Neural cell (in vitro differentiated cells): ENCODE data around the gene HIGD2B.

Experiments used
- EP300 ChIP-seq: fragments of 450-650 bp; conservative IDR thresholded peaks from 2 replicates; pipeline ENCODE4 v1.6.1; 2014; ENCODE audit warnings: antibody characterized with exemption, mild to moderate bottlenecking, moderate library complexity; ENCODE audit not compliant: poor library complexity, severe bottlenecking
- POLR2AphosphoS5 ChIP-seq: IDR thresholded peaks from 2 replicates; pipeline ENCODE4 v1.6.1; 2012
- TF ChIP-seq, protein P1 (sequence below): fragments of 450-650 bp; IDR thresholded peaks from 2 replicates; pipeline ENCODE4 v1.5.1; 2014; ENCODE audit warnings: antibody characterized with exemption, mild to moderate bottlenecking, moderate library complexity; ENCODE audit not compliant: poor library complexity, severe bottlenecking

DNA sequence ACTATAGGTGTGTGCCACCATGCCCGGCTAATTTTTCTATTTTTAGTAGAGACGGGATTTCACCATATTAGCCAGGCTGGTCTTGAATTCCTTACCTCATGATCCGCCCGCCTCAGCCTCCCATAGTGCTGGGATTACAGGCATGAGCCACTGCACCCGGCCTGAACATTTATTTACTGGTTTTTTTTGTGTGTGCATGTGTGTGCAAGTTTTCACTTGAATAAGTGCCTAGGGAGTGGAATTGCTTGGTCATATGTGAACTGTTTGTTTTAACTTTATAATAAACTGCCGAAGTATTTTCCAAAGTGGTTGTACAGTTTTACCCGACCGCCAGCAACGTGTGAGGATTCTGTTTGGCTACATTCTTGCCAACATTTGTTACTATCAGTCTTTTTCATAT is 14.1 kb upstream of the HIGD2B start:
- TF ChIP-seq, protein P1, sequence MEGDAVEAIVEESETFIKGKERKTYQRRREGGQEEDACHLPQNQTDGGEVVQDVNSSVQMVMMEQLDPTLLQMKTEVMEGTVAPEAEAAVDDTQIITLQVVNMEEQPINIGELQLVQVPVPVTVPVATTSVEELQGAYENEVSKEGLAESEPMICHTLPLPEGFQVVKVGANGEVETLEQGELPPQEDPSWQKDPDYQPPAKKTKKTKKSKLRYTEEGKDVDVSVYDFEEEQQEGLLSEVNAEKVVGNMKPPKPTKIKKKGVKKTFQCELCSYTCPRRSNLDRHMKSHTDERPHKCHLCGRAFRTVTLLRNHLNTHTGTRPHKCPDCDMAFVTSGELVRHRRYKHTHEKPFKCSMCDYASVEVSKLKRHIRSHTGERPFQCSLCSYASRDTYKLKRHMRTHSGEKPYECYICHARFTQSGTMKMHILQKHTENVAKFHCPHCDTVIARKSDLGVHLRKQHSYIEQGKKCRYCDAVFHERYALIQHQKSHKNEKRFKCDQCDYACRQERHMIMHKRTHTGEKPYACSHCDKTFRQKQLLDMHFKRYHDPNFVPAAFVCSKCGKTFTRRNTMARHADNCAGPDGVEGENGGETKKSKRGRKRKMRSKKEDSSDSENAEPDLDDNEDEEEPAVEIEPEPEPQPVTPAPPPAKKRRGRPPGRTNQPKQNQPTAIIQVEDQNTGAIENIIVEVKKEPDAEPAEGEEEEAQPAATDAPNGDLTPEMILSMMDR = no peak
- TF ChIP-seq EP300 (no peak), POLR2AphosphoS5 (no peak)
